Cardiac fibroblast (primary cell): Measurements from ENCODE around the gene WIPF2.

Experiments
- DNase-seq, 2 donors: peaks; one replicate each; pipeline versions ENCODE4 v3.0.0 to v3.0.0-alpha.2; 2010; ENCODE audit warnings: low read depth in 2 of 2
- H3K4me3 ChIP-seq, 2 donors: replicated peaks in 1 of 2; 1 replicate in 1 of 2; 2 replicates in 1 of 2; pipeline ENCODE4 v1.5.1; 2011; ENCODE audit warnings: low read depth in 2 of 2, low read length in 2 of 2, mild to moderate bottlenecking in 2 of 2, moderate library complexity in 1 of 2
- CTCF ChIP-seq: IDR thresholded peaks from one replicate; pipeline ENCODE4 v1.5.1; 2011; ENCODE audit warnings: low read depth, mild to moderate bottlenecking, low read length, inconsistent platforms

Gene WIPF2

GRCh38 chr17:40268141-40268712, 49.1 kb downstream of the WIPF2 start:
- TF ChIP-seq CTCF = no peak
- DNase-seq = no peak
- no peak overlapping the region for H3K4me3 ChIP-seq

- no peak for DNase-seq
These were observed 59.3 kb downstream of the WIPF2 start for GRCh38 chr17:40278414-40278813.

GRCh38 chr17:40279402-40279801, 60.3 kb downstream of the WIPF2 start:
- DNase-seq = no peak
- no peak for TF ChIP-seq CTCF
- no peak overlapping the region for H3K4me3 ChIP-seq

More at GRCh38 chr17:40278414-40278813, 59.3 kb downstream of the WIPF2 start:
- no peak for TF ChIP-seq CTCF
- H3K4me3 ChIP-seq = no peak overlapping the region

GRCh38 chr17:40281663-40282062, 62.6 kb downstream of the WIPF2 start:
- no peak for TF ChIP-seq CTCF
- DNase-seq = no peak

GRCh38 chr17:40283662-40284061, 64.6 kb downstream of the WIPF2 start:
- DNase-seq = peak; percentile 72 to 89
- H3K4me3 ChIP-seq = peak overlapping the region in 1 of 2 donors; percentile 14
- TF ChIP-seq CTCF = no peak

More at GRCh38 chr17:40281663-40282062, 62.6 kb downstream of the WIPF2 start:
- H3K4me3 ChIP-seq = no peak overlapping the region

- TF ChIP-seq CTCF = peak; percentile 47
- H3K4me3 ChIP-seq = peak overlapping the region in 1 of 2 donors; percentile 14
- DNase-seq = peak; percentile 76 to 78
These were observed 65.1 kb downstream of the WIPF2 start for GRCh38 chr17:40284085-40284713.
